Activated CD4-positive, alpha-beta T cell treated with anti-CD3 and anti-CD28 coated beads for 36 hours (primary cell): Measurements from ENCODE around the gene RPTOR. TPM values are rescaled to one million over a fixed set of nuclear protein-coding genes. Genes with fewer than 3 reads are reported as not detected.

Experiments used
- ATAC-seq: fragments of 200-7000 bp; cut with Tn5 transposase; one replicate; pipeline ENCODE4 v1.10.0; 2021; ENCODE audit warnings: mild to moderate bottlenecking, moderate library complexity
- CTCF ChIA-PET: fragments of 350-600 bp; sonication (Branson Sonifier 250); formaldehyde crosslinking; loops from one replicate; lab custom pipeline; 2021; ENCODE audit warnings: antibody characterized with exemption; lab: Charles Lee
- POLR2A ChIA-PET: fragments of 350-600 bp; sonication (Branson Sonifier 250); formaldehyde crosslinking; loops from one replicate; lab custom pipeline; 2021; ENCODE audit warnings: antibody characterized with exemption, inconsistent platforms; lab: Charles Lee
- DNase-seq: peaks from one replicate; pipeline ENCODE4 v3.0.0-alpha.2; 2020
- H3K27ac Mint-ChIP-seq: one replicate; pipeline ENCODE4 v1.8.0; 2021; ENCODE audit warnings: mixed read lengths
- H3K27me3 Mint-ChIP-seq: one replicate; pipeline ENCODE4 v1.8.0; 2021; ENCODE audit warnings: mixed read lengths
- H3K36me3 Mint-ChIP-seq: one replicate; pipeline ENCODE4 v1.8.0; 2021; ENCODE audit warnings: low read depth, mixed read lengths
- H3K4me1 Mint-ChIP-seq: one replicate; pipeline ENCODE4 v1.8.0; 2021; ENCODE audit warnings: mixed read lengths
- H3K4me3 Mint-ChIP-seq: one replicate; pipeline ENCODE4 v1.8.0; 2021; ENCODE audit warnings: mild to moderate bottlenecking, moderate library complexity, mixed read lengths
- H3K9me3 Mint-ChIP-seq: one replicate; pipeline ENCODE4 v1.8.0; 2021; ENCODE audit warnings: low read depth, mixed read lengths
- intact Hi-C, 2 experiments: fragments of 100-400 bp; cut with DNase I in 1 of 2; cut with micrococcal nuclease in 1 of 2; formaldehyde crosslinking; loops; one replicate each; pipeline versions ENCODE4 v1.14.2 to v1.15.1; 2022 to 2024; cut with DNase I, micrococcal nuclease
- total RNA-seq, 2 experiments: library from RNA; stranded (reverse); gene quantifications; one replicate each; pipeline ENCODE4 v1.2.3, GENCODE V29; 2021

RPTOR gene
- total RNA-seq, 2 experiments from 2014 or later, result 48.6 to 58.1 TPM

DNA sequence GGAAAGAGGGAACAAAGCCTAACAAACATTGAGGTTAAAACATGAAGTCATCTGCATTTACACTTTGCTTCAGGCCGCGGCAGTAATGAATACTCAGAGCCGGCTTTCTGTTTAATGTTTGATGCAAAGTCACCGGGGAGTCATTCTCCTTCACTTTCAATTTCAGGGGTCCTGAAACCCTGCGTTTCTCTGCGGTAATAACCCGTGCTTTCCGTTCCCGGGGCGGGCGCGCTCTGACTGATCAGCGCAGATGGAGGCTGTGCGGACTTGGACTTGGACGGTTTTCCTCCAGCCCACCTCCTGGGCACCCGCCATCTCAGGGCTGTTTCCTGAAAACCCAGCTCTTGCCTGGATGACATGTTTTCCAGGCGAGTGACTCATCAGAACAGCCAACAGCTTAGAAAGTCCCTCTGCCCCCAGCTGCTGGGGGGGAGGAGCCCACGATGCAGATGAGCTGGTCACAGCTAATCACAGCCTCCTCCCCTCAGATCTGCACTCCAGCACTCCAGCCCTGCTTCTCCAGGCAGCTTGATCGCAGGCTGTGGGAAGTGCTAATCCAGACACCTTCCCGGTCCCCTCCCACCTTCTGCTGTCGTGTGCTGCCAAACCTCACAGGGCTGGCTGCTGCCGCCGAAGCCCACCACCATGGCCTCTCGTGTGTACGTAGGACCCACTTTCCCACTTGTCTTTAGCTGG, 288.4 kb downstream of the RPTOR start:
- H3K27me3 Mint-ChIP-seq, result no peaks in the 10 kb centered on the region

DNA sequence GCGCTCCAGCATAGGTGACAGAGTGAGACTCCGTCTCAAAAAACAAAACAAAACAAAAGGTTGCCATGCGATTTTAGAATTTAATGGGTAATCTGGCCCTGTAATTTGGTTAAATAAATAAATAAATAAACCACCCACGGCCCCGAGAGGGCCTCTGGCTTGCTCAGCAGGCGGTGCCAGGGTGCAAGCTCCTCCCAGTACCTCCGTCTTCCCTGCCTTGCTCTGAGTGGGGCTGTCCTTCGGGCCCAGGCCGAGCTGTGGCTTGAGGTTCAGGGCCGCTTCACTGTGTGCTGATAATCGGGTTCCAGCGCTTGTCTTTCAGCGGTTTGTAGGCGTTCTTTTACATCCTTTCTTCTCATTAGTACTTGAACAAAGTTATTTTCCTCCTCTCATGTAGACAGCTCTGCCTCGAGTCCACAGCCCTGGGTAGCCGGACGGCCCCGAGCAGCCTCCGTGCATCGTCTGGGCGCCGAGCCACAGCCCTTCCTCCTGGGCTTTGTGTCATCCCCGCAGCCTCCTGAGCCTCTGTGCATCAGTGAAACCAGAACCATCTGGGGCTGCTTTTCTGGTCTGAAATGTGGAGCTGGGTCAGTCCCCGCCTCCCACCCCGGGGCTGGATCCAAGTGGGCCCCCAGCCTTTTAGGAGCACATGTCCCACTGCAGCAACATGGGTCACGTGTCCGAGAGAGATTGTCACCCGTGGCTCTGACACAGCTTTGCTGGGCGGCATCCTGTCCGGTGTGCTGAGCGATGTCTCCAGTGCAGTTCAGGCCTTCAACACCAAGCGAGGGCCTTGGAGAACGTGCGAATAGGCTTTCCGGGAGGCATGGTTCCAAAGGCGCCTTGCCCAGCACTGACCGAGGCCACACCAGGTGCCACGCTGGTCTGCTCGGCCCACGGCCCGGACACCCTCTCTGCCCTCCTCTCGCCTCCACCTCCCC, 289.6 kb downstream of the RPTOR start:
- DNase-seq, result no peak
- H3K36me3 Mint-ChIP-seq, result peaks cover 12% of the 10 kb centered on the region
- H3K9me3 Mint-ChIP-seq, result no peaks in the 10 kb centered on the region
- peaks cover 44% of the 10 kb centered on the region for H3K4me1 Mint-ChIP-seq
- intact Hi-C loops, result loop anchor here (1.0 to 2.0 kb wide), 10 partner anchors 22 to 615 kb away; no protein-coding TSS in a partner anchor
- peak overlapping the region; percentile 80 for H3K27ac Mint-ChIP-seq
- no peak overlapping the region for H3K4me3 Mint-ChIP-seq
- ChIA-PET CTCF (interaction anchor here (1.4 to 2.2 kb wide), 2 partner anchors 20 to 43 kb away, joined by 5 to 9 read pairs; no protein-coding TSS in a partner anchor), POLR2A (interaction anchor here (1.4 to 1.7 kb wide), 2 partner anchors 22 to 42 kb away, joined by 5 to 9 read pairs; no protein-coding TSS in a partner anchor)
- ATAC-seq, result no peak
- no peaks in the 10 kb centered on the region for H3K27me3 Mint-ChIP-seq

More for the DNA sequence above, 288.4 kb downstream of the RPTOR start:
- Mint-ChIP-seq H3K4me3 (peak overlapping the region; percentile 70), H3K9me3 (no peaks in the 10 kb centered on the region), H3K4me1 (peaks cover 44% of the 10 kb centered on the region), H3K36me3 (peaks cover 15% of the 10 kb centered on the region), H3K27ac (peak overlapping the region; percentile 95)
- POLR2A ChIA-PET, result interaction anchor here (0.6 to 1.7 kb wide), 8 partner anchors 20 to 697 kb away, joined by 3 to 9 read pairs (median 4); no protein-coding TSS in a partner anchor
- DNase-seq (peak; percentile 92), ATAC-seq (peak; percentile 90)
- CTCF ChIA-PET, result interaction anchor here (0.6 to 2.2 kb wide), 10 partner anchors 14 to 1404 kb away, joined by 3 to 9 read pairs (median 4); no protein-coding TSS in a partner anchor
- intact Hi-C loops, result loop anchor here (1.0 to 2.0 kb wide), 10 partner anchors 23 to 614 kb away; no protein-coding TSS in a partner anchor

DNA sequence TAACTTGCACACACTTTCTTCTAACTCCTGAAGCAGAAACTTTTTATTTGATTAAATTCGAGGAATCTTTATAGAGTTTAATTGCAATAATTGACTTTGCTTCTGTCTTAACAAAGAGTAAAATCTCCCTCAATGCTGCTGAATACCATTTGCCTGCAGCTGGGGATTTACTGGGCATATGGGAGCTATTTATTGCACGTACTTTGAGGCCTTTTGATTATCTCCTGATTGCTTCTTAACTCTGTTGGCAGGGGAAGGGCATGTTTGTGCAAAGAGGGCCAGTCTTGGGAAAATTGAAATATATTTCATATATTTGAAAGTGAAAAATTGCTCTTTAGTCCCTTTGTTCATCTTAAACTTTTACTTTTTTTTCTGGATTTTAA, 290.2 kb downstream of the RPTOR start:
- Mint-ChIP-seq H3K27me3 (no peaks in the 10 kb centered on the region), H3K27ac (peak overlapping the region; percentile 72), H3K9me3 (no peaks in the 10 kb centered on the region), H3K36me3 (peaks cover 12% of the 10 kb centered on the region), H3K4me1 (peaks cover 46% of the 10 kb centered on the region), H3K4me3 (no peak overlapping the region)
- intact Hi-C loops, result no loop called here
- ATAC-seq, result no peak
- DNase-seq, result no peak
- ChIA-PET POLR2A (no interaction called here), CTCF (no interaction called here)

DNA sequence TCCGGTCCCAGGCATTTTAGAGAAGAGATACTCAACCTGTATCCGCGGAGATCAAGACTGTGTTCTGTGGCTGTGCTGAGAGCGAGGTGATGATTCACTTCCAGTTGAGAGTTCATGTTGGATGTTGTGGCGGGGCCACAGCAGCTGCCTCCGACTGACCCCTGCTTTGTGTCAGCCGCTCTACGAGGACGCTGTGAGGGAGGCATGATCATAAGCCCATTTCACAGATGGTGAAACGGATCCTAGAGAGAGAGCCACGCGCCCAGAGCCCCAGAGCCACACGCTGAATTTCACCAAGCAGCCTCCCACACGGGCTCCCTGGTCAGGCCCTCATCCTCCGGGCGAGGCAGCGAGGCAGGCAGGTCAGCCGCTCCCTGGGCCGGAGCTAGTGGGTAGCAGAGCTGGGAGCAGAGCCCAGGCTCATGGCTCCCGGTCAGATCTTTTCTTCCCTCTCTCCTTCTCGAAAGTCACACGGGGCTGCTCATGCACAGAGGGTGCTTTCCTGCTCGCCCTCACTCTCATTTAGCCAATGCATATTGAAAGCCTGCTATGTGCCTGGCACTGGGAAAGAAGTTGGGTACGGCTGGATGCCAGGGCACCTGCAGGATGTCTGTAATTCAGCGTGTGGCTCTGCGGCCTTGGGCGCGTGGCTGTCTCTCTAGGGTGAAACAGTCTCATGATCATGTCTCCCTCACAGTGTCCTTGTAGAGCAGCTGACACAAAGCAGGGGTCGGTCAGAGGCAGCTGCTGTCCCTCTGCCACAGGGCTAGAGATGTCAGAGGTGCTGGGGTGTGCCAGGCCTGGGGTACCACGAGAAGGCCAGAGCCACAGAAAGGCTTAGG, 291.4 kb downstream of the RPTOR start:
- H3K27me3 Mint-ChIP-seq, result no peaks in the 10 kb centered on the region
- H3K4me1 Mint-ChIP-seq, result peaks cover 38% of the 10 kb centered on the region
- CTCF ChIA-PET, result no interaction called here
- intact Hi-C loops, result no loop called here
- POLR2A ChIA-PET, result no interaction called here
- H3K36me3 Mint-ChIP-seq, result peaks cover 8% of the 10 kb centered on the region
- no peak for ATAC-seq
- peak overlapping the region; percentile 72 for H3K27ac Mint-ChIP-seq
- no peaks in the 10 kb centered on the region for H3K9me3 Mint-ChIP-seq
- H3K4me3 Mint-ChIP-seq, result no peak overlapping the region
- DNase-seq, result no peak

DNA sequence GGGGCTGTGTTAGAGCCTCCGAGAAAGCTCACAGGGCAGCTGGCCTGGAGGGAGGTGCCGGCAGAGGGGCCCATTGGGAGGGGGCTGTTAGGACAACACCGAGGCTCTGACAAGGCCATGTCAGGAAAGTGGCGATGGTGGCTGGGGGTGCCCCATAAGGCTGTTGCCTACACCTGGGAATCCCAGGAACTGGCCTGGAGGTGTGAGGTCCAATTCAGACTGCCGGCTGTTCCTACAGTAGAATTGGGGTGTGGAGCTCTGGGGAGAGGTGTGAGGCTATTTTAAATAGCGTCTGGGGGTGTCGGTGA, 292.0 kb downstream of the RPTOR start:
- H3K27me3 Mint-ChIP-seq, result no peaks in the 10 kb centered on the region
- peaks cover 33% of the 10 kb centered on the region for H3K4me1 Mint-ChIP-seq
- H3K36me3 Mint-ChIP-seq, result peaks cover 6% of the 10 kb centered on the region
- POLR2A ChIA-PET, result no interaction called here
- intact Hi-C loops, result no loop called here
- no peak for DNase-seq
- peak overlapping the region; percentile 66 for H3K27ac Mint-ChIP-seq
- H3K4me3 Mint-ChIP-seq, result no peak overlapping the region
- CTCF ChIA-PET, result no interaction called here
- no peaks in the 10 kb centered on the region for H3K9me3 Mint-ChIP-seq
- no peak for ATAC-seq

DNA sequence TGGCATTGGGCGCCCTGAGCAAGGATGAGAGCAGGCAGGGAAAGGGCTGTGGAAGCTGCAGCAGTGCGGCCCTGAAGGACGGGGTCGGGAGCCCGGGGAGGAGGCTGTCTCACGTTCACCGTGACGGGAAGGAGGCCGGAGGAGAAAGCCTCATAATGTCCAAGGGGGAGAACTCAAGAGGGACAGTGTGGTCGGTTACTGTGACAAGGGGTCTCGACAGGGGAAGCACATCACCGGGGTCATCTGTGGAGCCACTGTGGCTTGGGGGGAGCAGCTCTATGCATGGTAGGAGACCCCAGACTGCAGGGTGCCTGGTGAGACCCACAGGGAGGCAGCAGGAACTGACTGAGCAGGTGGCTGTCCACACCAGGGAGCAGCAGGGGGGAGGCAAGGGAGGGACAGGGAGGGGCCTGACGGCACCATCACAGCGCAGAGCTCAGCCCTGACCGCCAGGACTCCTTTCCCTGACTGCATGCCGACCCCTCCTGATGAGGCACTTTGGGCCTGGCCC, 292.4 kb downstream of the RPTOR start:
- H3K27me3 Mint-ChIP-seq, result no peaks in the 10 kb centered on the region
- ATAC-seq, result no peak

DNA sequence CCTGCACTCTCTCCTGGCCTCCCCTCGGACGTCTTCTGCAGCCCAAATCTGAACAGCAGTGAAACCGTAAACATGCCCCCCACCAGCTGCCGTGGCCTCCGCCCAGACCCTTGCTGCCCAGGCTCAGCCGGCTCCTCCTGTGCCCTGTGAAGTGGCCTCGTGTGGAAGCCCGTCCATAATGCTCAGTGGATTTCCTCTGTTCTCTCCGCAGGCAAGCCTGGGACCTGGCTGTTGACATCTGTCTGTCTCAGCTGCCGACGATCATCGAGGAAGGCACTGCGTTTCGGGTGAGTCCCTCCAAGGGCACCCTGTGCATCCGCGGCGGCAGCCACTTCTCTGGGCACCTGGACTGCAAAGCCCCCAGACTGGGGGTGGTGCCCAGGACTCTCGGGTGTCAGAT, 293.1 kb downstream of the RPTOR start:
- ChIA-PET POLR2A (no interaction called here), CTCF (no interaction called here)
- no peaks in the 10 kb centered on the region for H3K27me3 Mint-ChIP-seq
- peaks cover 22% of the 10 kb centered on the region for H3K4me1 Mint-ChIP-seq
- no peak overlapping the region for H3K27ac Mint-ChIP-seq
- no peak for DNase-seq
- no peaks in the 10 kb centered on the region for H3K9me3 Mint-ChIP-seq
- H3K4me3 Mint-ChIP-seq, result no peak overlapping the region
- no peak for ATAC-seq
- intact Hi-C loops, result no loop called here
- peaks cover 5% of the 10 kb centered on the region for H3K36me3 Mint-ChIP-seq

More for the DNA sequence above, 292.4 kb downstream of the RPTOR start:
- H3K27ac Mint-ChIP-seq, result peak overlapping the region; percentile 43
- H3K4me1 Mint-ChIP-seq, result peaks cover 29% of the 10 kb centered on the region
- peaks cover 4% of the 10 kb centered on the region for H3K36me3 Mint-ChIP-seq
- CTCF ChIA-PET, result no interaction called here
- no peak for DNase-seq
- H3K9me3 Mint-ChIP-seq, result no peaks in the 10 kb centered on the region
- intact Hi-C loops, result no loop called here
- POLR2A ChIA-PET, result no interaction called here
- no peak overlapping the region for H3K4me3 Mint-ChIP-seq

DNA sequence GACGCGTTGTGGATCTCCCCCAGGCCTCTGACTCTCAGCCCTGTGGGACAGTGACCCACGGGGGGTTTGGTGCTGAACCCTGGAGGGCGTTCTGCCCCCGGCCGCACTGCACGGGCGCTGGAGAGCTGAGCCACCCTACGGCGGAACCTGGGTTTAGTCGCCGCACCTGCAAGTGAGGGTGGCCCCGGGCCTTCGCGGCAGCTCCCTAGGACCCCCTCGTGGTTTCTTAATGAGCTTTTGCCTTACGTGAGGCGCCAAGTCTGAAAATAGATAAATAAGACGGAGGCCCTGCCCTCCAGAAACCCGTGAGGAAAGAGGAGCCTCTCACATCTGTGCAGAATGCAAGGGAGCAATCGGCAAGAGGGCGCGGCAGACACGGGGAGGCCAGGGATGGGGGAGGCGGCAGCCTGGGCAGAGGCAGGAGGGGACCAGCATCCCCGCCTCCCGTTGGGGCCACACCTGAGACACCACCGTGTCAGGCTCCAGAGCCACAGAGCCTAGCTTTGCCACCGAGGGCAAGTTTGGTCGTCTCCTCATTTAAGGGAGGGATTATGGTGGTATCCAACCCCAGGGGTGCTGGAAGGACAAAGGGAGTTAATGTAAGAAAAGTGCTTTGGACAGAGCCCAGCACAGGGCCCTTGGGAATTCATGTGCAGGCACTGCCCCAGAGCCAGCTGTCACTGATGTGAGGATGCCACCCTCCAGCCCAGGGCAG, 293.8 kb downstream of the RPTOR start:
- intact Hi-C loops, result no loop called here
- peaks cover 5% of the 10 kb centered on the region for H3K36me3 Mint-ChIP-seq
- POLR2A ChIA-PET, result no interaction called here
- DNase-seq (no peak), ATAC-seq (peak; percentile 36)
- peak overlapping the region; percentile 63 for H3K27ac Mint-ChIP-seq
- H3K4me3 Mint-ChIP-seq, result no peak overlapping the region
- peaks cover 16% of the 10 kb centered on the region for H3K4me1 Mint-ChIP-seq
- no peaks in the 10 kb centered on the region for H3K27me3 Mint-ChIP-seq
- CTCF ChIA-PET, result no interaction called here
- H3K9me3 Mint-ChIP-seq, result no peaks in the 10 kb centered on the region

DNA sequence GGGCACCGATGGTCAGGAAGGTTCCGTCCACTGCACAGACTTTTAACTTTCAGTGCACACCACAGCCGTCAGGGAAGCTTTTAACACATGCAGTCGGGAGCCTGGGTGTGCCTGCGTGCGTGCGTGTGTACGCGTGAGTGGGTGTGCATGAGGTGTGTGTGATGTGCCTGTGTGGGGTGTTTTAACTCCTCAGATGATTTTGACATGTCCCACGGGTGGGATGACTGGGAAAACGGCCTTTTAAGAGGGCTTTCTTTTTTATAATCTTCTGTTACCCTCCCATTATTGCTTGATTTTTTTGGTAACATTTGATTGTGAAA, 294.3 kb downstream of the RPTOR start:
- ChIA-PET CTCF (no interaction called here), POLR2A (no interaction called here)
- H3K9me3 Mint-ChIP-seq, result no peaks in the 10 kb centered on the region
- DNase-seq, result no peak
- H3K4me3 Mint-ChIP-seq, result no peak overlapping the region
- no peaks in the 10 kb centered on the region for H3K27me3 Mint-ChIP-seq
- no peak for ATAC-seq
- intact Hi-C loops, result no loop called here
- H3K27ac Mint-ChIP-seq, result peak overlapping the region; percentile 63
- peaks cover 13% of the 10 kb centered on the region for H3K4me1 Mint-ChIP-seq
- peaks cover 5% of the 10 kb centered on the region for H3K36me3 Mint-ChIP-seq

DNA sequence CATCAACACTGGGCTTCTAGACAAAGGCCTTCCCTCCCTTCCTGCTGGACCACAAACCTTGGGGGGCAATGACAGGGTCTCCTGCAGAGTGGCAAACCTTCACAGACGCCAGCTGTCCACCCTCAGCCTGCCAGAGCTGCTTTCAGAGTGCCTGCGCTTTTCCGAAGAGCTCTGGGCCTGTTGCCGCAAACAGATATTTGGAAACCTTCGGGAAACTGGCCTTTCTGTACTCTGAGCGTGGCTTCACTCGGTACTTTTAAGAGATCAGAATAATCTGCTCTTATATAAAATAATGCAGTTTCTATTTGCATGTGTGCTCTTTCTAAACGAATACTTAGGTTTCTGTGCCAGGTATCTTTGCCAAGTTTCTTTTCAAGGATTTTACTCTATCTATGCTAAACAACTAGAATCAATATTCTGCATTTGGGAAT, 294.9 kb downstream of the RPTOR start:
- Mint-ChIP-seq H3K9me3 (no peaks in the 10 kb centered on the region), H3K27ac (peak overlapping the region; percentile 52), H3K36me3 (peaks cover 6% of the 10 kb centered on the region), H3K4me3 (no peak overlapping the region), H3K4me1 (peaks cover 8% of the 10 kb centered on the region), H3K27me3 (no peaks in the 10 kb centered on the region)
- ATAC-seq (no peak), DNase-seq (no peak)
- ChIA-PET CTCF (interaction anchor here (0.6 kb wide), 1 partner anchor 37 kb away, joined by 4 read pairs; no protein-coding TSS in a partner anchor), POLR2A (no interaction called here)
- intact Hi-C loops, result no loop called here
